SK-N-DZ (cell line): ENCODE results near the gene NEU2.

Experiments used
- DNase-seq: peaks from one replicate; pipeline ENCODE4 v3.0.0-alpha.2; 2015; ENCODE audit warnings: low spot score

Gene NEU2

DNA sequence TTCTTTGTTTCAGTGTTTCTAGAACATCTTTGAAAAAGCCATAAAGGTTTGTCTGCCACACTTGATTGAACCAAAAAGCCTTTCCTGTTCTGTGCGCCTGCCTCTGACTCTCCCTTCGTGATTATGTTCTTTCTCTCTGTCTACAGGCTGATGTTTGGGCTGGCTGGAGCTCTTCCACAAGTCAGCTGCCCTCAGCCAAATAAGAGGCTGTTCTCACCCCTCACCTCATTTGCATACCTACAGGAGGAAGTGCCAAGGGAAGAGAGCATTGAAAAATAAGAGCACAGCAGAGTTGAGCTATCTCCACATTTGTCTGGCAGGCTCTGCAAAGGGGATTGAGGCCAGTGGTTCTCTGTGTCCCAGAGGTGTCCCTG, 43.5 kb downstream of the NEU2 start:
- DNase-seq: no peak

DNA sequence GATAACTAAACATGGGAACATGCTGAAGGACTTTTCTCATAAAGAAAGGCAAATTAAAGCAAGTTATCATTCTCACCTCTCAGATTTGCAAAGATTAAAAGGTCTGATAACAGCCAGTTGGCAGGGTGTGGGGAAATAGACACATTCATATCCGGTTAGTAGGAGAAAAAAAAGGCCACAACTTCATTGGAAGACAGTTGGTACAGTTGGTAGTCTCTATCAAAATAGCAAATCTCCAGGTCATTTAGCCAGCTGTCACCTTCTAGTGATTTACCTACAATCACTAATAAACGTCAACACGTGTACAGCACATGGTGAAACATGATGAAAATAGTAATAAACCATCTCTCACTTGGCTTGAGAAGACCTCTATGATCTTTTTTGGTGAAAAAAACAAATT, 44.3 kb downstream of the NEU2 start:
- DNase-seq: no peak

DNA sequence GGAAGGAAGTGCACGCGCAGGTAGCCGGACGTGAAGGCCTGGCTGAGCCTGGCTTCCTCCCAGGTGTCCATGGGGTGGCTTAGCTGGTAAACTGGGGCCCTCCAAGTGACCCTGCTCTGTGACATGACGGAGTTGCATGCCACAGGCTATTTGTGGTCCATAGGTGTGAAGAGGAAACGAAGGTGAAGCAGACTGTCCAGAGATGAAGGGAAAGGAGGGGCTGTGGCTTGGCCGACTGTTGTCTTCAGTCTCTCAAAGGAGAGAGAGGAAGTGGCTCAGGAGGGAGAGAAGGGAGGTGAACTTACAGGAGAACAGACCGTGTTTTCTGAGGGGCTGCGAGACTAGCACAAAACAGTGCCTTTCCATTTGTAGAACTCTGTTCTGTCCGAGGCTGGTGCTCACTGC, 47.0 kb downstream of the NEU2 start:
- no peak for DNase-seq

DNA sequence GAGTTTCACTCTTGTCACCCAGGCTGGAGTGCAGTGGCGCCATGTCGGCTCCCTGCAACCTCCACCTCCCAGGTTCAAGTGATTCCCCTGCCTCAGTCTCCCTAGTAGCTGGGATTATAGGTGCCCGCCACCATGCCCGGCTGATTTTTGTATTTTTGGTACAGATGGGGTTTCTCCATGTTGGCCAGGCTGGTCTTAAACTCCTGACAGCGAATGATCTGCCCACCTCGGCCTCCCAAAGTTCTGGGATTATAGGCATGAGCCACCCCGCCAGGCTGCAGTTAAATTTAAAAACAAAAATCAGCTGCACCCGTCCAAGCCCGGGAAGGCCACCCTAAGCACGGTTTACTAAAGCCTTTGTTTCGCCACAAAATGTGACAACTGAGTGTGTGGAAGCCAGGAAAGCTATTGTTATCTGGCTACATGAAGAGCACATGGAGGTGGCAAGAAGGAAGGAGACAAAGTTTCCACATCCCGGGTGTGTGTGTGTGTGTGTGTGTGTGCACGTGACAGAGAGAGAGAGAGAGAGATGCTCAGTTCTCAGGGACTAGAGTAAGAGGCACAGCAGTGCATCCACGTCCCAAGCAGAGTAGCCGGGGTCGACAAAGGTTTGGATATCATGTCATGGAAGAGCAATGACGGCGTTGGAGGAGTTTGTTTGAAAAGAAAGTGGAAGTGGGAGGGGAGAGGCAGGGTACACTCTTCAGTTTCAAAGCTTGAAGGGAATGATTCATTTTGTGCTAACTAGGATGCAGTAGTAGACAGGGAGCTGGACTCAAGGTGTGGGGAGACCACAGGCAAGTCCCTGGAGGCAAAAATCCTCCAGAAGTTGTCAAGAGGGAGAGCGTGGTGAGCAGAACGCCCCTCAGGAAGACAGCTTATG, 47.7 kb downstream of the NEU2 start:
- no peak for DNase-seq

DNA sequence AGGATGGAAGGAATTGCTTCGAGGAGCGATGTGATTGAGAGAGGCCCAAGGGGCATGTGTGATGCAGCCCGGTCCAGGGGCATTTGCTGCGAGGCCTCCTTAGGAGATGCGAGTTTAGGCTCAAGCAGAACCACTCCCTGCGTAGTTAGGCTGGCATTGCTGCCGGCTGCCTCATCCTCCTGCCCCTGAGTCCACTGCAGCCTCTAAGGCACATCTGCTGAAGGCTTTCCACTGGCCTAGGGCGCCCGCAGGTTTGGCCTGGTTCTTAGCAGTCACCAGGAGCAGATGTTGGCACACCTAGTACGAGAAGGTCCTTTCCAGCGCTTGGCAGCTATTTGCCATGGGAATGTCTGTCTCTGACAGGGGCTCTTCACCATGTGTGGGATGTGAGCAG, 48.4 kb downstream of the NEU2 start:
- DNase-seq: no peak

DNA sequence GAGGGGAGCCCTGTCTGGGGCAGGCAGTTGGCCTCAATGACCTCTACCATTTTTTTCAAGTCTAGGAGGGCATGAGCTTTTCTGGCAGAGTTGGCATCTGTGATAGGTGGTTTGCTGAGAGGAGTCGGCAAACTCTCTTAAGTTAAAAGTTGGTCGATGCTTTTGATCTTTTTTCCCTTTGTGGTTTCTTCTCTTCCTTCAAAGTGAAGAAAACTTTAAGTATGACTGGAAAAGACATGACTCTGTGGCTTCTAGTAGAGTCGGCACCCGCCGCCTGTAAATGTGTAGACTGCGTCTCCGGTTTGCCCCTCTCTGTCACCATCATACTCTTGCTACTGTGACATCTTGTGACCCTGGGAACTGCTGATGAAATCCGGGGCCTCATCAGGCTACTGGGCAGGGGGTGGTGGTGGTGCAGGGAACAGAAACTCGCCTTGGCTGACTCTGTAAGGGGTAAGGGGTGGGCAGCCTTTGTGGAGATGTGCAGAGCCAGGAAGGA, 48.8 kb downstream of the NEU2 start:
- no peak for DNase-seq

DNA sequence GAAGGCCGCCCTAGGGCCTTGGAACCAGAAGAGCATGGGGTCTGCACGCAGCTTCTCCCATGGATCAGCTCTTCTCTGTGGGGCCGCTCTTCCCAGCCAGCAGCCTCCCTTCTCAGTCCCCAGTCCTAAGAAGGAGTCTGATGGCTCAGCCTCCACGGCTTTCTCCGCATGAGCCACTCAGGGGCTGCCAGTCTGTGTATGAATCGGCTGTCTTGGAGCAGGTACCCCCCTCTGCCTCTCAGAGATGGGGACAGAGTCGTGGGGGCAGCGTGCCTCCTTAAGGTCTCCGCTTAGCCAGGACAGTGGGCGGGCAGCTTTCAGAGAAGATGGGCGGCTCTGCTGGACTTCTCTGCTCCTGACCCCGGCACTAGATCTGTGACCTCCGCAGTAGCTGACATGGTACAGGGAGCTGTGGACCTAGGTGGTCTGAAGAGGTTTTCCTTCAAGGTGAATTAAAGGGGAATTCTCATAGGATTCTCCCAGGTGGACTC, 49.3 kb downstream of the NEU2 start:
- DNase-seq: no peak

DNA sequence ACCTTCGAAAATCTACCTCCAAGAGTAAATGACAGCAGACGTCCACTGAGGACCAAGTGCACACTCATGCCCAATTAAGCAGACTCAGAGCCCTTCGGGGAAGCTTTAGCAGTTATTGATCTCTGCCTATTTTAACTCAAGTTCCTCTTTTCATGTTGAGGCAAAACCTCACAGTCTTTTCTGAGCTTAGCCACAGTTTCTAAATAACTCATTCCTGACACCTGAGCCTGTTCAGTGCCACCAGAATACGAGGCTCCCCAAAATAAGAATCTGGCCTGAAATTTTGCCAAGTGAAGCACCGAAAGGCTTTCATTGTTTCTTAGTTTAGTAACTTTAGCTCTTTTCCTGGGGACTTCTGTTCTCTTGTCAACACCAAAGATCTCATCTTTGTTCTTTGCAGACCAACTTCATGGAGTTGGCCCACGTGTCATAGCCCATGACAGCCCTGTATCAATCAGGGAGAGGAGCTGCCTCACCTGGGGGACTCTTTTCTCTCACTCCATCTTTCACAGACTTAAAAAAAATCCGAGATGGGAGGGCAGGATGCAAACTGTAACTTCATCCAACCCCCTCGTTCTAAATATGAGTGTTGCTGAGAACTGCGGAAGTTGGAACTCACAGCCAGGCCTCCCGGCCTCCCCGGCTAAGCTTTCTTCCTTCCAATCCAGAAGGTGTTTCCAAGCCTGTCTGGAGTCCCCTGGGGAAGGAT, 49.9 kb downstream of the NEU2 start:
- no peak for DNase-seq

DNA sequence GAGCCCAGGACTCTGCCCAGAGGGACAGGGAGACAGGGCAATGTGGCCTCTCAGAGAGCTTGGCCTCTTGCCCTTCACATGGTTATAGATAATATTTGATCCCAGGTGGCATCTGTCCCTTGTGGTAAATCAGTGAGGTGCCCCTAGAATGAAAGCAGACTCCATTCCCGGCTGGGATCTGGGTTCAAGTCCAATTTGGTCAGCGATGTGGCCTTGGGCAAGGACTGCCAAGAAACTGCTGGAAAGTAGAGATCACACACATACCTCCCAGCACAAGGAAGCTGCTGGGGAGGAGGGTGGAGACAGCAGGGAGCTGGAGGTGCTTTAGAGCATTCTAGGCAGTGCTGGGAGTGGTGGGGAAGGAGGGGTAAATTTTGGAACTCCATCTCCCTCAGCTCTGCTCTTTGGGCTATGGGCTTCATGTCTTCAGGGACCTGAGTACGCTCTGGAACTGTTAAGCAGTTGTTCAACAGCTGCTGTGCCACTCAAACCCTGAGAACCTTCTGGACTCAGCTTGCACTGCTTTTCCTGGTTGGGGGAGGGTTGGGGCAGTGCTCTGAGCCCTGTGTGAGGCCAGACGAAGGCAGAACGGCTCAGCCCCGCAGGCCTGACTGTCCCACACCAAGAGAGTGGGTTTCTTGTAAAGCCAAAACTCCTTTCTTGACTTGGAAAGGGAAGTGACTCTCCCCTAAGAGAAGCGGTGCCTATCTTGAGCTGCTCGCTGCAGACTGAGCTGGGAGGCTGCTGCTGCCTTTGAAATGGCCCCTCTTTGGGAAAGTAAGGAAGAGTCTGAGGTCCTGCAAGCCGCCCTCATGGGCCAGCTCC, 50.7 kb downstream of the NEU2 start:
- no peak for DNase-seq

DNA sequence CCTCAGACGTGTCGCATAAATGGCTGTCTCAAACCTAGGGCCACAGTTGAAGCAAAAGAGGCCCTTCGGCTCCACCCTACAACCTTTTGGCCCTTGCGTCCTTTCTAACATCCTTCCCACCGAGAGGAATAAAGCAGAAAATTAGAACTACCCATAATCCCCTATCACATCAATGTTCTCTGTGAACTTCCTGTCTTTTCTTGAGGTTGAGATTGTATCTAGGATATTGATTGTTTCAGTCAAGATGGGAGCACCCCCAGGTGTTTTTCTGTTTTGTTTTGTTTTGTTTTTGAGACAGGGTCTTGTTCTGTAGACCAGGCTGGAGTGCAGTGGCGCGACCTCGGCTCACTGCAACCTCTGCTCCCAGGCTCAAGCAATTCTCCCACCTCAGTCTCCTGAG, 51.3 kb downstream of the NEU2 start:
- DNase-seq: no peak

DNA sequence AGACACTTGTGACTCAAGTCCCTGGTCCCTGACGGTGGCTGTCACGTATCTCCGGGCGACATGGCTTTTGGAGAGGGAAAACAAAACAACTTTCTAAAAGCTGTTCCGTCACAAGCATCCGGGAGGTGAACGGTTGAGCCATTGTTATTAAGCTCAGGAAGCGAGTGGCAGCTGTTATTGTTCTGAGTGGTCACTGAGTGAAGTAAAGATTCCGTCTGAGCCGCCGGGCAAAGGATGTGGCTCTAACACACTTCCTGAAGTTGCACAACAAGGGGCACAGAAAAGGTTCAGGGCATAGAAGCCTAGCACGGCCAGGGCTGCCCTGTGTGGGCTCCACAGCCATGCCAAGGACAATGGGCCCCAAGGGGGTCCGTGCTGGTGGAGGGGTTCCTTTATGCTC, 52.0 kb downstream of the NEU2 start:
- DNase-seq: no peak
